B cell (primary cell): ENCODE data around the gene HMGCL. TPM values are rescaled to one million over a fixed set of nuclear protein-coding genes. Genes with fewer than 3 reads are reported as not detected.

Source experiments
- ATAC-seq: fragments of 200-7000 bp; cut with Tn5 transposase; one replicate; pipeline ENCODE4 v1.10.0; 2021; ENCODE audit warnings: low read depth, mild to moderate bottlenecking, moderate number of reproducible peaks, moderate library complexity
- CTCF ChIA-PET: fragments of 350-600 bp; sonication (Branson Sonifier 250); formaldehyde crosslinking; loops from one replicate; lab custom pipeline; 2021; ENCODE audit warnings: antibody characterized with exemption, inconsistent platforms; lab: Charles Lee
- POLR2A ChIA-PET: fragments of 350-600 bp; sonication (Branson Sonifier 250); formaldehyde crosslinking; loops from one replicate; lab custom pipeline; 2021; ENCODE audit warnings: antibody characterized with exemption; lab: Charles Lee
- DNase-seq: peaks from one replicate; pipeline ENCODE4 v3.0.0; 2013
- H2AFZ ChIP-seq: 2 replicates; pipeline ENCODE4 v1.6.1; 2012; ENCODE audit warnings: mild to moderate bottlenecking, low read depth, low read length; ENCODE audit not compliant: insufficient read depth, poor library complexity, severe bottlenecking
- H3K27ac ChIP-seq, 2 donors: 1 replicate in 1 of 2; 2 replicates in 1 of 2; pipeline ENCODE4 v1.5.1; 2012 to 2013; ENCODE audit warnings: low read length in 2 of 2, mild to moderate bottlenecking in 2 of 2, moderate library complexity in 1 of 2
- H3K27me3 ChIP-seq, 4 experiments: fragments of 200-600 bp in 1 of 4; sonication (generic) in 1 of 4; replicated peaks in 1 of 4; 1 replicate in 2 of 4; 2 replicates in 2 of 4; pipeline versions ENCODE4 v1.6.1 to v1.7.0; 2013 to 2016; ENCODE audit warnings: low read length in 3 of 4, mild to moderate bottlenecking in 2 of 4, mixed read lengths in 1 of 4, moderate library complexity in 1 of 4; ENCODE audit not compliant: insufficient read depth in 4 of 4, control insufficient read depth in 3 of 4; ENCODE audit errors: control extremely low read depth in 1 of 4
- H3K36me3 ChIP-seq, 2 experiments: replicated peaks in 1 of 2; 1 replicate in 1 of 2; 2 replicates in 1 of 2; pipeline versions ENCODE4 v1.6.1 to v1.7.1; 2013; ENCODE audit warnings: low read length in 1 of 2; ENCODE audit not compliant: insufficient read depth in 2 of 2, control insufficient read depth in 1 of 2; ENCODE audit errors: control extremely low read depth in 1 of 2, extremely low read depth in 1 of 2
- H3K4me1 ChIP-seq, 2 donors: fragments of 200-600 bp in 1 of 2; sonication (generic) in 1 of 2; 1 replicate in 1 of 2; 2 replicates in 1 of 2; pipeline versions ENCODE4 v1.5.1 to v1.6.1; 2013 to 2017; ENCODE audit warnings: low read length in 2 of 2; ENCODE audit not compliant: control insufficient read depth in 2 of 2, insufficient read depth in 2 of 2
- H3K4me2 ChIP-seq: replicated peaks from 2 replicates; pipeline ENCODE3; 2012; ENCODE audit warnings: mild to moderate bottlenecking, low read depth, low read length; ENCODE audit not compliant: poor library complexity, severe bottlenecking
- H3K4me3 ChIP-seq, 5 experiments: fragments of 200-600 bp in 1 of 5; sonication (generic) in 1 of 5; 1 replicate in 3 of 5; 2 replicates in 2 of 5; pipeline versions ENCODE4 v1.5.1 to v1.7.0; 2011 to 2016; ENCODE audit warnings: low read length in 4 of 5, mild to moderate bottlenecking in 4 of 5, low read depth in 2 of 5, control low read depth in 1 of 5, moderate library complexity in 1 of 5; ENCODE audit not compliant: insufficient read depth in 1 of 5; ENCODE audit errors: control extremely low read depth in 1 of 5, extremely low read depth in 1 of 5
- H3K79me2 ChIP-seq: fragments of 200-600 bp; sonication (generic); one replicate; pipeline ENCODE4 v1.6.0; 2016; ENCODE audit warnings: low read length; ENCODE audit not compliant: control insufficient read depth, insufficient read depth
- H3K9ac ChIP-seq: fragments of 200-600 bp; sonication (generic); 2 replicates; pipeline ENCODE4 v1.6.1; 2017; ENCODE audit warnings: mild to moderate bottlenecking, low read length, moderate library complexity
- H3K9me3 ChIP-seq, 3 donors: one replicate each; pipeline versions ENCODE4 v1.6.1 to v1.7.1; 2013; ENCODE audit warnings: low read length in 2 of 3; ENCODE audit not compliant: control insufficient read depth in 2 of 3, insufficient read depth in 1 of 3; ENCODE audit errors: control extremely low read depth in 1 of 3
- H4K20me1 ChIP-seq: 2 replicates; pipeline ENCODE4 v1.6.0; 2012; ENCODE audit warnings: mild to moderate bottlenecking, low read length; ENCODE audit not compliant: insufficient read depth, control insufficient read depth, poor library complexity, severe bottlenecking
- H3K27ac Mint-ChIP-seq: one replicate; pipeline ENCODE4 v1.8.0; 2021; ENCODE audit warnings: mixed read lengths
- H3K27me3 Mint-ChIP-seq: one replicate; pipeline ENCODE4 v1.8.0; 2021; ENCODE audit warnings: mixed read lengths
- H3K4me1 Mint-ChIP-seq: one replicate; pipeline ENCODE4 v1.8.0; 2021; ENCODE audit warnings: mixed read lengths
- H3K4me3 Mint-ChIP-seq: one replicate; pipeline ENCODE4 v1.8.0; 2021; ENCODE audit warnings: mixed read lengths
- H3K9me3 Mint-ChIP-seq: one replicate; pipeline ENCODE4 v1.8.0; 2022; ENCODE audit warnings: mixed read lengths; ENCODE audit not compliant: insufficient read depth
- CTCF ChIP-seq: fragments of 200-600 bp; IDR thresholded peaks from one replicate; pipeline ENCODE4 v1.8.0; 2022; ENCODE audit warnings: antibody characterized with exemption, mild to moderate bottlenecking
- EZH2 ChIP-seq: IDR thresholded peaks from 2 replicates; pipeline ENCODE4 v1.6.1; 2012; ENCODE audit warnings: borderline replicate concordance, low read depth, mild to moderate bottlenecking, moderate library complexity, low read length; ENCODE audit not compliant: insufficient read depth, poor library complexity, severe bottlenecking
- WGBS: methylation state at CpG from one replicate; pipeline ENCODE4 v1.1.5; 2013; ENCODE audit warnings: missing lambda C conversion rate; ENCODE audit not compliant: insufficient coverage; 5-methylcytosine and 5-hydroxymethylcytosine counted together
- intact Hi-C: fragments of 100-400 bp; cut with micrococcal nuclease; formaldehyde crosslinking; loops from one replicate; pipeline ENCODE4 v1.10.0; 2022
- polyA plus RNA-seq: library from polyadenylated mRNA; depleted of rRNA; stranded (reverse); fragments of >200 nt; gene quantifications from 2 replicates; pipeline ENCODE4 v1.2.3, GENCODE V29; 2012
- total RNA-seq, 2 donors: library from RNA; stranded (reverse); fragments of 120-200 nt in 1 of 2; gene quantifications; 1 replicate in 1 of 2; 2 replicates in 1 of 2; pipeline versions ENCODE4 v1.2.3 to v1.2.4, GENCODE V29; 2013 to 2022

Gene HMGCL
- total and polyA plus RNA-seq, 2 donors (not counting 1 experiment from before 2014, with no cell fraction given): 18.5 to 35.9 TPM

GRCh38 chr1:23779826-23780371, 45.3 kb downstream of the HMGCL start:
- Mint-ChIP-seq H3K27ac (peak overlapping the region; percentile 56), H3K9me3 (no peaks in the 10 kb centered on the region), H3K27me3 (no peaks in the 10 kb centered on the region), H3K4me1 (peaks cover 30% of the 10 kb centered on the region), H3K4me3 (peak overlapping the region; percentile 91)
- Histone ChIP-seq H3K4me3 (no peak overlapping the region), H3K79me2 (peaks cover 58% of the 10 kb centered on the region), H3K27ac (no peak overlapping the region), H3K36me3 (peaks cover 0 to 15% of the 10 kb centered on the region in 2 experiments), H4K20me1 (peaks cover 14% of the 10 kb centered on the region), H3K27me3 (no peaks in the 10 kb centered on the region), H3K4me1 (peaks cover 15 to 20% of the 10 kb centered on the region in 2 donors), H3K9me3 (no peaks in the 10 kb centered on the region), H3K4me2 (peak overlapping the region; percentile 95), H2AFZ (no peak overlapping the region), H3K9ac (no peak overlapping the region)
- no peak for DNase-seq
- CTCF ChIA-PET: interaction anchor here (1.1 to 2.5 kb wide), 5 partner anchors 8 to 282 kb away, joined by 4 to 13 read pairs (median 5); no protein-coding TSS in a partner anchor
- 100% methylated on average over 2 of the region's 3 CpGs for WGBS
- POLR2A ChIA-PET: interaction anchor here (0.6 kb wide), 2 partner anchors 96 to 124 kb away, joined by 3 to 8 read pairs; no protein-coding TSS in a partner anchor
- no peak for ATAC-seq
- intact Hi-C loops: loop anchor here (5.0 kb wide), 1 partner anchor 32 kb away; no protein-coding TSS in a partner anchor
- no peak for TF ChIP-seq EZH2
- no peak for TF ChIP-seq CTCF
